NCI-H345 treated with DMSO at 0.1 percent for 48 hours (cell line): ENCODE data around the gene CCDC146.
"Not testable (repeated sequence)": the region's sequence is repeated elsewhere in the genome, so short reads cannot be mapped to it uniquely, and the experiment has no call there.

Experiments used
- DNase-seq: peaks from one replicate; lab custom pipeline; 2025; ENCODE audit not compliant: unreplicated experiment; lab: John Stamatoyannopoulos, UW

The CCDC146 gene

DNA sequence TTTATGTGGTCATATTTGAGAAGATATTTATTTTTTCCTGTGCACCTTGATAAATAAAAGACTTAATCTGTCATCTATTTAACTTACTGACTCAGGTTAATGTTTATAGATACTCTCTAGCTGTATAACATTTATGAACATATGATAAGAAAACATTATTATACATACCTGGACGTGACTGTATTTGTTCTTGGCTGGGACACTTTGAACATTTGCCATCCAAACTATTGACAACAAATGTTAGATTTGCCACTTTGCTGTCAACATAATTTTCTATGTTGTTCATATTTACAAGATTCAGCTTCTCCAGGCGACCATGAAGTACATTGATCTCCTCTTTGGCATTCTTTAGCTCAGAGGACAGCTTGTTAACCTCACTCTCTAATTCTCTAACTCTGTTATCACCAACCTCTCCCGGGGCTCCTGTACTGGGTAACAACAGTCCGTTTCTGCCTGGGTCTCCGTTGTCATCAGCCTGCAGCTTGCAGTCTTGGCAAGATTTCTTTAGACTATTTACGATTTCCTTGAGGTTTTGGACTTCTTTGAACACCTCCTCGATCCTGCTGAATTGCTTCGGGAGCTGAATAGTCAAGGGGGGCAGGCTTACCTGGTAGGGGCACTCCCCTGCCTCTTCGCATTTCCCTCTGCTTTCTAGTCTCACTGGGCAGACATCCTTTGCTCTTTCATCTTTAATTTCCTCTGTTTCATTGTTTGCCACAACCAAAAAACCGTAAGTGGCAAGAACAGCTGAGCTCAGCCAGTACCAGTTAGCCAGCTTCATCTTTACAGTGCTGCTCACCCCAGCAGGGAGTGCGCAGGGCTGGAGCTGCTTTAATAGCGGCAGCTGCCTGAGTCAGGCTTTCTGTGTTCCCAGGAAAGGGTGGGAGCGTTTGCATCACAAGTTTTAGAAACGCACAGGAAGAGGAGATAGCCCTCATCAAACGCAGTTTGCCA, 76.9 kb downstream of the CCDC146 start, which contains the start of gene FGL2:
Gene FGL2, minus strand, starts transcription at position 807 of the 954 bp plus-strand sequence. Its CDS starts 26 bp downstream, at position 781.
- no peak for DNase-seq

DNA sequence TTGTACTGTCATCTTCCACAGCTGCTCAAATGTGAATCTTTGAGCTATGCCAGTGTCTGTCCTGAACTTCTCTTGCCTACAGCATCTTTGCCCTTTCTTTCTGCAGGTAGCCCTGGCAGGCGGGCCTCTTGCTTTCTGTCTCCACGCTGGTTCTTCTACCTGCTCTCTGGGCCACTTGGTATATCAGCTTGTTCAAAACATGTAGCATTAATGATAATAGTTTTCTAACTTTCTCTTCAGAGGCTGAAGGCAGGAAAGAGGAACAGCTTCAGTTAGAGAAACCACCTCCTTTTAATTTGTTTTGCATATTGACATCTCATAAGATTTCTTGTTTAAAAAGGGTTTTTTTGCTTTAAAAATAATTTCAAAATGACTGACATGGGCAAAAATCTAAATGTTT, 78.1 kb downstream of the CCDC146 start:
- no peak for DNase-seq

DNA sequence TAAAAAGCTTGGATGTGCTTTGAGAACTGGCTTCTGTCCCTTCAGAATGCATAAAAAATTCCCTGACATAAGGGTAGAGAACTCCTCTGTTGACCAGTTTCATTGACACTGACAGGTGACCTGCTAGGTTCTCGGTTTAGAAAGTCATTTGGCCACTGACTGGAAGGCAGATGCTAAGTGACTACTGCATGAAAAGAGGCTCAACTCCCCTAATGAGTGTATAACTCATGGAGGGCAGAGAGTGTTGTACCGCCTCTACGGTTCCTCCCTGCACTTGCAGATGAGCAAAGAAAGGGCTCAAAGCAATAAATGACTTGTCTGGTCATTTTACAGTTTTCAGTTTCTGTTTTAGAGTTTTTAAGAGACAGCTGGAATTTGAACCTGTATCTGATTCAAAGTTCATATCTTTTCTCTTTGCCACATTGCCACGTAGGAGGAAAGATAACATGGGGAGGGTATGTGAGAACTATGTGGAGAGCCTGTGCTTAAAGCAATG, 80.1 kb downstream of the CCDC146 start:
- DNase-seq = no peak

DNA sequence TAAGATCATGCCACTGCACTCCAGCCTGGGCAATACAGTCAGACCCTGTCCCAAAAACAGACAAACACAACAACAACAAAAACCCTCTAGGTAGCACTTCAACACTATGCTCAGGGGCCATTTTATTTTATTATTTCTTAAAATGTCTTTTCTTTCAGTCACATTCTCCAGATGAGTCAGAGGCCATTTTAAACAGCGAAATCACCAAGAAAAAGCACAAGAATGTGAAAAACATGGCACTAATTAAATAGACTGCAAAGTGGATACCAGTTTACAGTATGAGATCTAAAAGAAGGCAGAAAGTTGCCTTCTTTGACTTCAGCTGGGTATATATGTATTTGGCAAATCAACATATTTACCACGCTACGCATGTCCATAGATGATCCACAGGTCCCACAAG, 83.3 kb downstream of the CCDC146 start:
- DNase-seq = no peak

DNA sequence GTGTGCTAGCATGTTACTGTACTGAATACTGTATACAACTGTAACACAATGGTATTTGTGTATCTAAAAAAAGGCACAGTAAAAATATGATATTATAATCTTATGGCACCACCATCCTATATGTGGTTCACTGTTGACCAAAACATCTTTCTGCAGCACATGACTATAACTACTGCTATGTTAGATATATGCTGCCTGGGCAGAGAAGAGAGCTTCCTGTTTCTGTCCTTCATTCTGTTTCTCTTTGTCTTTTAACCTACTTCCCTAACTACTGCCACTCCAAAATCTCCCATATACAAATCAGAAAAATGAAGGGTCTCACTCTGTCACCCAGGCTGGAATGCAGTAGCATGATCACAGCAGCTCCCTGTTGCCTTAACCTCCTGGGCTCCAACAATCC, 86.0 kb downstream of the CCDC146 start:
- no peak for DNase-seq

DNA sequence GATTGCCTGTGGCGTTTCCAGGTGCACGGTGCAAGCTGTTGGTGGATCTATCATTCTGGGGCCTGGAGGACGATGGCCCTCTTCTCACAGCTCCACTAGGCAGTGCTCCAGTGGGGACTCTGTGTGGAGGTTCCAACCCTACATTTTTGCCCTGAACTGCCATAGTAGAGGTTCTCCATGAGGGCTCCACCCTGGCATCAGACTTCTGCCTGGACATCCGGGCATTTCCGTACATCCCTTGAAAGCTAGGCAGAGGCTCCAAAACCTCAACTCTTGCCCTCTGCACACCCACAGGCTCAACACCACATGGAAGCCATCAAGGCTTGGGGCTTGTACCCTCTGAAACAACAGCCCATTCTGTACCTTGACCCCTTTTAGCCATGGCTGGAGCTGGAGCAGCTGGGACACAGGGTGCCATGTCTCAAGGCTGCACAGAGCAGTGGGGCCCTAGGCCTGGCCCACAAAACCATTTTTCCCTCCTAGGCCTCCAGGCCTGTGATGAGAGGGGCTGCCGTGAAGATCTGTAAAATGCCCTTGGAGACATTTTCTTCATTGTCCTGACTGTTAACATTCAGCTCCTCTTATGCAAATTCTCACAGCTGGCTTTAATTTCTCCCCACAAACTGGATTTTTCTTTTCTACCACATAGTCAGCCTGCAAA, 87.2 kb downstream of the CCDC146 start:
- DNase-seq = no peak

DNA sequence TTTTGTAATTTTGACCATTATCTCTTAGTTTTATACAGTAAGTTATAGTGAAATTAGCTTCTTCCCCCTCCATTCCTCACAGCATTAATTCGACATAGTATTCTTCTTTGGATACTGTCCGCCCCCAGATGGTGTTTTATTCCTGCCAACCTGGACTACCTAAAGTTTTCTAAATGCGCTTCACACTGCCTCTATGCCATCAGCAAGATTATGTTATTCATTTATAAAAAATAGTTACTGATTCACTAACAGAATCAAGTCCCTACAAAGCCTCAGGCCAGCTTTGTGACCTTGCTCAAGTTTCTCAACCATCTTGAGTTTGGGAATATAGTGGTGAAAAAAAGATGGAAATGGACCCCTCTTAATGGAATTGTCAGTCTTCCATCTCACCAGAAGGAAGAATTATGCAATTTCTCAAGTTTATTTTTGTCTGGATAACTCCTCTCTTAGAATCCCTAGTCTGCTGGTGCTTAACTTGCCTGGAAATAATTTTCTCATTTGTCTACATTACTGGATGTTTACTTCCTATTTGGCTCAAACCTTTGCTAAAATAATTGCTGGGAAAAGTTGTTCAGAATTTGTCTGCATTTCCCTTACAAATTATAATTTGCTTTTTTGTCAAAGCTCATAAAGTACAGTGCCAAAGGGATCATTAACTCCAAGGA, 93.9 kb downstream of the CCDC146 start:
- DNase-seq = no peak

DNA sequence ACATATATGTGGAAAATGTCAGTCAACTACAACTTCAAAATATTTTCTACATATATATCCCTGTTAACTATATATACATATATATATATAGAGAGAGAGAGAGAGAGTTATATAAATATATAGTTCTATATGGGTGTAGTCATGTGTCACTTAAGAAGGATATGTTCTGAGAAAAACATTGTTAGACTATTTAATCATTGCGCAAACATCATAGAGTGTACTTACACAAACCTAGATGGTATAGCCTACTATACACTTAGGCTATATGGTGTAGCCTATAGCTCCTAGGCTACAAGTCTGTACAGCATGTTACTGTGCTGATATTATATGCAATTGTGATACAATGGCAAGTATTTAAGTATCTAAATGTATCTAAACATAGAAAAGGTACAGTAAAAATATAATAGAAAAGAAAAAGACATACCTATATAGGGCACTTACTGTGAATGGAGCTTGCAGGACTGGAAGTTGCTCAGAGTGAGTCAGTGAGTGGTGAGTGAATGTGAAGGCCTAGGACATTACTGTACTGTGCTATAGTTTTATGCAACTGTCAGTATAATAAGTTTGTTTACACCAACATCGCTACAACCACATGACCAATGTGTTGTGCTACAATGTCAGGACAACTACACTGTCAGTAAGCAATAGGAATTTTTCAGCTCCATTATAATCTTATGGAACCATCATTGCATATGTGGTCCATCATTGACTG, 95.2 kb downstream of the CCDC146 start:
- no peak for DNase-seq

DNA sequence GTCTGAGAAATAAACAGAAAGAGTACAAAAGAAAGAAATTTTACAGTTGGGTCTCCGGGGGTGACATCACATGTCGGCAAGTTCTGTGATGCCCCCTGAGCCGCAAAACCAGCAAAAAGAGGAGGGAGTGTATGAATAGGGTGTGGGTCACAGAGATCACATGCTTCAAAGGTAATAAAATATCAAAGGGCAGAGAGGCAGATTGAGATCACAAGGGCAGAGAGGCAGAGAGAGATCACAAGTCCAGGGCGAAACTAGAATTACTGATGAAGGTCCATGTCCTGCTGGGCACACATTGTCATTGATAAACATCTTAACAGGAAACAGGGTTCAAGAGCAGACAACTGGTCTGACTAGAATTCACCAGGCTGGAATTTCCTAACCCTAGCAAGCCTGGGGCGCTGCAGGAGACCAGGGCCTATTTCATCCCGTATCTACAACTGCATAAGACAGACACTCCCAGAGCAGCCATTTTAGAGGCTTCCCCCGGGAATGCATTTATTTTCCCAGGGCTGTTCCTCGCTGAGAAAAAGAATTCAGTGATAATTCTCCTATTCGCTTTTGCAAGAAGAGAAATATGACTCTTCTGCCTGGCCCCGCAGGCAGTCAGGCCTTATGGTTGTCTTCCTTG, 97.4 kb downstream of the CCDC146 start:
- DNase-seq = not testable (repeated sequence)

DNA sequence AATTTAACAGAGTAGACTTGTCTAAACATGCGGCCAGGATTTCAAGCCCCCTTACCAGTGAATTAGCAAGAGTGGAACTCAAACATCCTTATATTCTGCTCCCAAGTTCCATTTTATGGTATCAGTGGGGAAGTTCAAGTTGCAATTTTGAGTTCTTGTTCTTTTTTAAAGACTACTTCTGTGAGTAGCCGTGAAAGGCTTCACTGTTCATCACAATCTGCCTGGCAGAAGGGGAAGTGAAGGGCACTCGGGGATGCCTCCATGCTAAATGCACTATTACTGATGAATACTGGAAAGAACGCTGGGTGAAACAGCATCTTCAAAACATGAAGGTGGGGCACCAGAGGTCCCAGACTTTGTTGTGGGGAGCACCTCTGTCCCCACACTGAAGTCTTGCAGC, 99.7 kb downstream of the CCDC146 start:
- no peak for DNase-seq

DNA sequence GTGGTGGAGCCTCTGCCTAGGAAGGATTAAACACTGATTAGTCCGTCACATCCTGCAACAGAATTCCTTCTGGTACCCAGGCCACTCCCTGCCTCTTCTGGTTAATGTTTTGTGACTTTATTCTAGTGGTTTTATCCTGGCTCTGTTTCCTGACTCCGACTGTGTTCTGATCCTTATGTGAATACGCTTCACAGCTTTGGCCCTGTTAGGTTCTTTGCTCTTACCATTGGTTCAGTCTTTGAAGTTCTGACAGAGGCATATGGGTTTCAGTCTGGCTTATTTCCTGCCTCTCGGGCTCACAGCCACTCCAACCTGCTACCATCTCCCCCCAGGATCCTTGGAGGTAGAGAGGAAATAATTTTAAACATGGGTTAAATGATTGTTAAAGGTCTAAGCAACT, 100.4 kb downstream of the CCDC146 start:
- no peak for DNase-seq

DNA sequence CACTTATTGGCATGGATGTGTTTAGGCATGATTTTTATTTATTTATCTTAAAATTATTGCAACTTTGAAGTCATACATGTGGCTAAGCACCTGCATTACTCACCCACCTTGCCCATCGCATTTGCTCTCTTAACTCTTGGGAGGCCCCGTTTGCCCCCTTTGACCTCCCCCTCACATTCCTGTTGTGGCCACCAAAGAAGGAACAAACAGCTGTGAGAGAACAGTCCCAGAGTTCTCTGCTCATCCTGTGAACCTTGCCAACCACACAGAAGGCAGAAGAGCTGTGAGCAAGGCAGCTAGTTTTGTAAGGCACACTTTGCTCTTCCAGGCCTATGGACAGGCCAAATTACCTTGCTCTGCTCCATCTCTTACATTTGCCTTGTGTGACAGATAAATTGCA, 100.8 kb downstream of the CCDC146 start:
- no peak for DNase-seq

DNA sequence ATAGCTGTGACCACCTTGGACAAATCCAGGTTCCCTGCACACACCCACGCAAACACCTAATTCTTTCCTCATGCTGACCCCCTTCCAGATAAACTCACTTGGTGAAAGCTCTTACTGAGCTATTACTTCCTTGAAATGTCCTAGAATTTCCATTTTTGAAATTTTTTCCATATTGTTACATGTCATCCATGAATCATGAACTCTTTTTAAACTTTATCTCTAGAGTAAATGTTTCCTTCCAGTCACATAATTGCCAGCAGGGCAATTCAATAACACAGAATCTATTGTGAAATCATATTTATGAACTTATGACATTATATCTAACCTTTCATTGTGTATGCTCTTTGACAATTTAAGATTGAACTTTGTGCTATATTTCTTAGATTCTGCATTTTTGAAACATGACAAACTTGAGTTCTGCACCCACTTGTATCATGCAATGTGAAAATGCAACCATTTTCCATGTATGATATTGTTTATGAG, 104.0 kb downstream of the CCDC146 start:
- no peak for DNase-seq

DNA sequence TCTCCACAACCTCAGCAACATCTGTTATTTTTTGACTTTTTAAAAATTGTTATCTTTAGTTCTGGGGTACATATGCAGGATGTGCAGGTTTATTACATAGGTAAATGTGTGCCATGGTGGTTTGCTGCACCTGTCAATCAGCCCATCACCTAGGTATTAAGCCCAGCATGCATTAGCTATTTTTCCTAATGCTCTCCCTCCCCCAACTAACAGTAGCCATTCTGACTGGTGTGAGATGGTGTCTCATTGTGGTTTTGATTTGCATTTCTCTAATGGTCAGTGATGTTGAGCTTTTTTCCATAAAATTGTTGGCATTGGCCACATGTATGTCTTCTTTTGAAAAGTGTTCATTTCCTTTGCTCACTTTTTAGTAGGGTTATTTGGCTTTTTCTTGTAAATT, 106.4 kb downstream of the CCDC146 start:
- not testable (repeated sequence) for DNase-seq

DNA sequence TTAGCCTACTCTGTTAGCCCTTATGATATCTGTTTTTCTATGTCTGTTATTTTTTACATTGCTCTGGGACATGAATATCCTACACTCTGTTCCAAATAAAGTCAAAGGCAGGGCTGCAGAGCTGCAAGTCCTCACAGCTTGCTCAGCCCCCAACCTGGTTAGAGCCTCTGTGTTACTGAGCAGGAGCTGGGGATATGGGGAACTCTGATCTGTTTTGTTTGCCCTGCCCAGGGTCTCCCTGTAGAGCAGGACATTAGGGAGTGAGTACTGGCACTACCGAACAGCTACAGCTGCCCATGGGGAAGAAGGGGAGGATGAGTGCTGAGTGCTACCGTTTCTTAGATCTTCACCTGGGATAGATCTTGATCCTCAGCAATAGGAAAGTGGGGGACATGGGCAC, 110.1 kb downstream of the CCDC146 start:
- DNase-seq = no peak

DNA sequence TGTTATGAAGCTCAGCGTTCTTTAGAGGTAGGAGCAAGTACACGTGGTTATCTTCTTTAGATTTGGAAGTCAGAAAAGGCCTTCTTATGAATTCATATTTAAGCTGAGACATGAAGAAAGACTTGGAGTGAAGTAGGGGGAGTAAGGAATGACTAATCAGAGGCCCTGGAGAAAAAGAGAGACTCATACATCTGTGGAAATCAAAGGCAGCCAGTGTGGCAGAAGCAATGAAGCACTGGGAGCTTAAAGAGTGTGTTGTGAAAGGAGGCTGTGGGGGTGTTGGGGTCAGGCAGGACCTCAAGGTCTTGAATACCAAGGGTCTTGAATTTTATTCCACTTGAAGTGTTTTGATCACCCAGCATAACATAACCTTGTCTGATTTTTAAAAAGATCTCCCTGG, 112.9 kb downstream of the CCDC146 start:
- DNase-seq = no peak

DNA sequence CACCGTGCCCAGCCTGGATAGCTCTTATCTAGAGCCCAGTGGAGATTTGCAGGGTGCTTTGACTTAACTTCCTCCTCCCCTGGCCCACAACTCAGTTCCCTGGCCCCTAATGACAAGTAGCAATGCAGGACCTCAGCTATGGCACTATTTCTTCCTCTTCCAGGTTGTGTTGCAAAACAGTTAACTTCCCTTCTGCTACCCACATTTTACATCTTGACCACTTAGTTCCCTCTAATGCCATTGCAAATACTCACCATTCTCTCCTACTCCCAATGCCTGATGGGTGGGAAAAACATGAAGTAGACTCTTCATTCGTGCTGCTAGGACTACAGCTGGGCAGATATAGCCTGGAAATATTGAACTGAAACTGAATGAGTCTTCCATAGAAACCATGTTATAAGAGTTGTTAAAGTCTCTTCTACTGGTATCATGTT, 116.3 kb downstream of the CCDC146 start:
- no peak for DNase-seq

DNA sequence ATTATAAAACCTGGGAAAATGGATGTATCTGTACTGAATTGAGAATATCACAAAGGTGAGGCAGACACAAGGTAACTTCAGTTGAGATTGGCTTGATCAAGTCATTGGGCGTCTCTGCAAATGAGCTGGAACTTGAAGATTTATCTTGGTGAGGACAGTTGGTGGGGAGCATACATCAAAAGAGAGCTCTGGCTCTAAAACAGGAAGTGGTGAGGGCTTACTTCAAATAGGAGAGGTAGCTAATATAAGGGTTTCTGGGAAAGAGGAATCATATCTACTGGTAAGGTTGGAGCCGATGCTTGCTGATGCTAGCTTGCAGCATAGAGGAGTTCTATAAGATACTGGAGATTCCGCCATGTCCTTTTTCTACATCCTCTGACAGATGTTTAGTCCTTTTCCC, 117.1 kb downstream of the CCDC146 start:
- DNase-seq = no peak

DNA sequence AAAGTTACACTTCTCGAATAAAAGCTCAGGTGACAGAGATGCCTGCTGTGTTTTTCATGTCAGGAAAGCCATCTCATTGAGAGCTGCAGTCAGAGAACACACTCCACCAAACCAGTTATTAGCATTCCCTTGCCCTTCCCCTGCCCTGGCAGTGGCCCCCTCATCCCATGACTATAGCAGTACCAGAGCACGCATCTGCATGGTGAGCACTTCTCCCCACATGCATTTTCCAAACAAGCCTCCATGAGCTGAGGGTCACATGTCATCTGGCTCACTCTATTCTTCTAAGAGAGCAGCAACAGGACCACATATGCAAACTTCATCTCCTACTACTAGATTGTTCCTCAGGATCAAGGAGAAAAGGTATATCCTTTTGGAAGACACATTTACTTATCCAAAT, 119.7 kb downstream of the CCDC146 start:
- no peak for DNase-seq

DNA sequence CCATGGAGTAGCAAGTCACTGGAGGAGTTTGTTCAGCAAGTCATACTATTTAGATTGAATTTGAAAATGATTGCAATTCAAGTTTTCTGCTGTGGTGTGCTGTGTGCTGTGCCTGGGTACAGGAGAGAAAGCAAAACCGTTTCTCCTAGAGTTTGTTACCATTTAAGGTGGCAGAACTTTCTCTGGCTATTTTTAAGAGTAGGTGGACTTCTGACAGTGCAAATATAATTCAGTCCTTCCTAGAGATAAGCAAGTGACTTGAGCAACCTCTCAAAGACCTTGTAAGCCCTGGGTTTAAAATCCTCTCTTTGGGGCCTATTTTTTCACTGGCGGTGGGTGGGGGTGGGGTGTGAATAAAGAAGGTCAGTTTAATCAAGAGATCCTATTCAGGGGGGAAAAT, 120.1 kb downstream of the CCDC146 start:
- no peak for DNase-seq
